ENCODE results near the gene DBX1. TPM values are rescaled to one million over a fixed set of nuclear protein-coding genes. Genes with fewer than 3 reads are reported as not detected.

The DBX1 gene
- total RNA-seq, 4 donors from 2014 or later: not detected

GRCh38 chr11:20110908-20111669, 49.2 kb downstream of the DBX1 start:
- no peak overlapping the region for H3K4me3 ChIP-seq
- no peaks in the 10 kb centered on the region for H3K9me3 ChIP-seq
- H3K36me3 ChIP-seq: peaks cover 22 to 60% (median 52%) of the 10 kb centered on the region in 4 donors
- H3K4me1 ChIP-seq: peaks cover 25 to 46% (median 46%) of the 10 kb centered on the region in 4 donors
- no peaks in the 10 kb centered on the region for H3K27me3 ChIP-seq
- peak overlapping the region; percentile 83 to 88 (median 86) for H3K27ac ChIP-seq (replicated peaks in 1 of 4)
- TF ChIP-seq POLR2A (IDR thresholded peaks at IDR 0.05; ENCODE audit: low read depth) (no peak), POLR2AphosphoS5 (IDR thresholded peaks at IDR 0.05) (peak; percentile 54 to 65)
- TF ChIP-seq, protein P1, sequence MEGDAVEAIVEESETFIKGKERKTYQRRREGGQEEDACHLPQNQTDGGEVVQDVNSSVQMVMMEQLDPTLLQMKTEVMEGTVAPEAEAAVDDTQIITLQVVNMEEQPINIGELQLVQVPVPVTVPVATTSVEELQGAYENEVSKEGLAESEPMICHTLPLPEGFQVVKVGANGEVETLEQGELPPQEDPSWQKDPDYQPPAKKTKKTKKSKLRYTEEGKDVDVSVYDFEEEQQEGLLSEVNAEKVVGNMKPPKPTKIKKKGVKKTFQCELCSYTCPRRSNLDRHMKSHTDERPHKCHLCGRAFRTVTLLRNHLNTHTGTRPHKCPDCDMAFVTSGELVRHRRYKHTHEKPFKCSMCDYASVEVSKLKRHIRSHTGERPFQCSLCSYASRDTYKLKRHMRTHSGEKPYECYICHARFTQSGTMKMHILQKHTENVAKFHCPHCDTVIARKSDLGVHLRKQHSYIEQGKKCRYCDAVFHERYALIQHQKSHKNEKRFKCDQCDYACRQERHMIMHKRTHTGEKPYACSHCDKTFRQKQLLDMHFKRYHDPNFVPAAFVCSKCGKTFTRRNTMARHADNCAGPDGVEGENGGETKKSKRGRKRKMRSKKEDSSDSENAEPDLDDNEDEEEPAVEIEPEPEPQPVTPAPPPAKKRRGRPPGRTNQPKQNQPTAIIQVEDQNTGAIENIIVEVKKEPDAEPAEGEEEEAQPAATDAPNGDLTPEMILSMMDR (IDR thresholded peaks at IDR 0.05): peak; percentile 63 to 85 (median 67)
- no peak for DNase-seq (ENCODE audit: extremely low spot score)
- intact Hi-C loops (cut with DNase I): loop anchor here (5.0 kb wide), 1 partner anchor 159 kb away; no protein-coding TSS in a partner anchor
- WGBS: 42% methylated on average over 7 of the region's 8 CpGs

DNA sequence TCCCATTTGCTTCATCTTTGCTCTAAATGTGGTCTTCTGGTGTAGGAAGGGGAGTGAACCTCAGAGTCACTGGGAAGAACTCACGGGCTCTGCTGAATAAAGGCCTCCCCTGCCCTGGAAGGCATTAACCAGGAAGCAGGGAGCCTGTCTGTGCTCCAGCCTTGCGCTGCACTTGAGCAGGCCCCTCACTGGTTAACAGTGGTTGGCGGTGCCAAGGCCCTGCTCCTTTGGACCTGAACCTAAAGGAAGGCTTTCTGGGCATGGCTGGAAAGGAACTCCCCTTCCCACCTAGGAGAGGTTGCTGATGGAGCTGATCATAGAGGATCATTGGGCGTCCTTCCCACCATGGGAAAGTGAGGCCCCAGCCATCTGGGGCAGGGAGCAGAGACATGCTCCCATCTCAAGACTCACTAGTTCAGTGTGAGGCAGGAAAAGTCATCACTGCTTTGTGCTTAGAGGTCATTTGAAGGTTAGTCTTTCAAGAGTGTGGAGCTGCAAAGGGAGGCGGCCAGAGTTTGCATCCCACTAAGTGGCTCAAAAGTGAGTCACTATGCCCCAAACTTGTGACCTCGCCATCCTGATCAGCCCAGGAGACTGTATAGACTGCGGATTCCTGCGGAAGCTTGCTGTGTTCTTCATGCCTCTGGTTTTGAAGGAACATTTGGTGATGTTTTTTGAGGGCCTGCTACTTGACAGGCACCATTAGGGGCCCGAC, 50.4 kb downstream of the DBX1 start:
- H3K4me3 ChIP-seq: no peak overlapping the region
- H3K9me3 ChIP-seq: no peaks in the 10 kb centered on the region
- H3K4me1 ChIP-seq: peaks cover 25 to 40% (median 37%) of the 10 kb centered on the region in 4 donors
- peaks cover 30 to 60% (median 55%) of the 10 kb centered on the region in 4 donors for H3K36me3 ChIP-seq
- no peak for DNase-seq (ENCODE audit: extremely low spot score)
- TF ChIP-seq POLR2A (IDR thresholded peaks at IDR 0.05; ENCODE audit: low read depth): no peak
- no peak for TF ChIP-seq EP300 (IDR thresholded peaks at IDR 0.05)
- no peak for TF ChIP-seq POLR2AphosphoS5 (IDR thresholded peaks at IDR 0.05)
- TF ChIP-seq, protein P1 (IDR thresholded peaks at IDR 0.05): no peak
- WGBS: 94% methylated on average over 7 of the region's 9 CpGs
- intact Hi-C loops (cut with DNase I): loop anchor here (5.0 kb wide), 1 partner anchor 158 kb away; no protein-coding TSS in a partner anchor
- H3K27ac ChIP-seq (replicated peaks in 1 of 4): peak overlapping the region; percentile 83 to 88 (median 86)
- H3K27me3 ChIP-seq: no peaks in the 10 kb centered on the region

Other genes with a start within 250 kb of the DBX1 start
- 10 to 100 TPM; 30.2 to 54.7 (median 43.7) TPM for gene HTATIP2, start 203.2 kb upstream of the DBX1 start, total RNA-seq
- gene PRMT3, start 227.2 kb upstream of the DBX1 start, total RNA-seq: 10 to 100 TPM; 11.3 to 19.9 (median 16.1) TPM

Data from esophagus muscularis mucosa (tissue), 4 donors.